HG03457 (cell line): ENCODE measurements around the gene FBXO47.
"Not testable (repeated sequence)": the region's sequence is repeated elsewhere in the genome, so short reads cannot be mapped to it uniquely, and the experiment has no call there.

Source experiments
- ATAC-seq: cut with Tn5 transposase; IDR thresholded peaks from one replicate; pipeline ENCODE4 v1.9.1; 2021; ENCODE audit warnings: moderate number of reproducible peaks; ENCODE audit not compliant: unreplicated experiment

FBXO47 gene

GRCh38 chr17:38980490-38981217, 13.5 kb upstream of the FBXO47 start:
- ATAC-seq: no peak

DNA sequence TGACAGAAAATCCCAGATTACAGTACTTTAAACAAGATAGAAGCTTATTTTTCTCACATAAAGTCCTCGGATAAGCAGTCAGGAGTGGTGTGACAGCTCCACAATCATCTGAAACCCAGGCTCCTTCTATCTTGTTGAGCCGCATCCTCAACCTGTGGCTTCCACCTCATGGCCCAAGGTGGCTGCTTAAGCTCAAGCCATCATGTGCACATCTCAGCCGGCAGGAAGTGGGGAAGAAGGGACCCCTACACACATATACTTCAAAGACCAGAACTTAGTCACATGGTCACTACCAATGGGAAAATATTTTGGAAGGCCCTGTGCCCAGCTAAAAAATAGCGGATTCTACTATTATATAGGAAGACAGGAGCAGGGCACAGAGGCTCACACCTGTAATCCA, 11.0 kb upstream of the FBXO47 start:
- ATAC-seq: no peak

DNA sequence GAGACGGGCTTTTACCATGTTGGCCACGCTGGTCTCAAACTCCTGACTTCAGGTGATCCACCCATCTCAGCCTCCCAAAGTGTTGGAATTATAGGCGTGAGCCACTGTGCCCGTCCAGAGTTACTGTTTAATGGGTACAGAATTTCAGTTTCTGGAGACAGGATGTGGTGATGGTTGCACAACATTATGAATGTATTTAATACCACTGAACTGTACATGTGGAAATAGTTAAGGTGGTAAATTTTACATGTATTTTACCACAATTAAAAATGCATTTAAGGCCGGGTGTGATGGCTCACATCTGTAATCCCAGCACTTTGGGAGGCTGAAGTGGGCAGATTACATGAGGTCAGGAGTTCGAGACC, 9.0 kb upstream of the FBXO47 start:
- ATAC-seq: not testable (repeated sequence)

GRCh38 chr17:38970804-38971203, 3.6 kb upstream of the FBXO47 start:
- no peak for ATAC-seq

- no peak for ATAC-seq
Measured at GRCh38 chr17:38970128-38970527, 2.9 kb upstream of the FBXO47 start.

- no peak for ATAC-seq
Measured at GRCh38 chr17:38969281-38969680, 2.1 kb upstream of the FBXO47 start.

GRCh38 chr17:38961413-38961812, 5.8 kb downstream of the FBXO47 start:
- ATAC-seq: no peak

DNA sequence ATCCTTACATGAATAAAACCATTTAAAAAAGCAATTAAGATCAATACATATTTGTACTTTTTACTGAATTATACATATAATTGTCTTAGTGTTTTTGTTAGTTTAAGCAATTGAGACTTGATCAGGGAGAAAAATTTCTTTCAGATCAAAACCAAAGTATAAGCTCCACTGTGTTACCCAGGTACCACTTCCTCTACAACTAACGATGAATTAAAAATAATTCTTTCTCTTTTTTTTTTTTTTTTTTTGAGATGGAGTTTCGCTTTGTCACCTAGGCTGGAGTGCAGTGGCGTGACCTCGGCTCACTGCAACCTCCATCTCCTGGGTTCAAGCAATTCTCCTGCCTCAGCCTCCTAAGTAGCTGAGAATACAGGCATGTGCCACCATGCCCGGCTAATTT, 6.8 kb downstream of the FBXO47 start:
- ATAC-seq: no peak

- ATAC-seq: no peak
Measured at GRCh38 chr17:38959508-38959907, 7.7 kb downstream of the FBXO47 start.

DNA sequence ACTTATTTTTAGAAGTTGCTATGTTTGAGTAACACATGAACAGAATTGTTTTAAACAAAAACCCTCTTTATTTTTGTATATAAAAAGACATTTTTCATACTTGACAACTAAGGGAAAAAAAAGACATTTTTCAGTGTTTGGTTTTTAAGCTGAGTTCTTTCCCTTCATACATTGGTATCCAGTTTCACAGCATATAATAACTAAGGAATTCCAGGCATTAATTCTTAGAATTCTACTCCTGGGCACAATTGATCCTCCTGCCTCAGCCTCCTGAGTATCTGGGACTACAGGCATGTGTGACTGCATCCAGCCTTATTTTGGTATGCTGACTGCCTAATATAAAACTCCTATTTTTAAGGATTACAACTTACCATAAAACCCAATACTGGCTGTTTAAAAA, 8.4 kb downstream of the FBXO47 start:
- ATAC-seq: no peak

- no peak for ATAC-seq
Measured at GRCh38 chr17:38958326-38958725, 8.9 kb downstream of the FBXO47 start.

DNA sequence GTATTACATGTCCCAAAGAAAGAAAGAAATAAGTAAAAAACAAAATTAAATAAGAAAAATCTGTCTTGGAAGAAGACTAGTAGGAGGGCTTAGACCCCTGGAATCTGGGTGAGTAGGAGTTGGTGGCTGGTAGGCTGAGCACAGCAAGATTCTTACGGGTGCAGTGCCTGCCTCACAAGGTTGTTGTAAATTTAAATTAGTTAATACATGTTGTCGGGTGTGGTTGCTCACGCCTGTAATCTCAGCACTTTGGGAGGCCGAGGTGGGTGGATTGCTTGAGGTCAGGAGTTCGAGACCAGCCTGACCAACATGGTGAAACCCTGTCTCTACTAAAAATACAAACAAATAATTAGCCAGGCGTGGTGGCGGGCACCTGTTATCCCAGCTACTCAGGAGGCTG, 13.4 kb downstream of the FBXO47 start:
- not testable (repeated sequence) for ATAC-seq

DNA sequence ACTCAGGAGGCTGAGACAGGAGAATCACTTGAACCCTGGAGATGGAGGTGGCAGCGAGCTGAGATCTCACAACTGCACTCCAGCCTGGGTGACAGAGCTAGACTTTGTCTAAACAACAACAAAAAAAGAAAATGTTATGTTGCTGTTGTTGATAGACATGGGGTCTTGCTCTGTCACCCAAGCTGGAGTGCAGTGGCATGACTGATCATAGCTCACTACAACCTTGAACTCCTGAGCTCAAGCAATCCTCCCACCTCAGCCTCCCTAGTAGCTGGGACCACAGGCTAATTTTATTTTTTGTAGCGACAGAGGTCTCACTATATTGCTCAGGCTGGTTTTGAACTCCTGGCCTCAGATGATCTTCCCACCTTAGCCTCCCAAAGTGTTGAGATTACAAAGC, 20.0 kb downstream of the FBXO47 start:
- ATAC-seq: no peak

GRCh38 chr17:38943607-38944006, 23.6 kb downstream of the FBXO47 start:
- ATAC-seq: no peak

GRCh38 chr17:38942696-38943334, 24.4 kb downstream of the FBXO47 start:
- no peak for ATAC-seq

DNA sequence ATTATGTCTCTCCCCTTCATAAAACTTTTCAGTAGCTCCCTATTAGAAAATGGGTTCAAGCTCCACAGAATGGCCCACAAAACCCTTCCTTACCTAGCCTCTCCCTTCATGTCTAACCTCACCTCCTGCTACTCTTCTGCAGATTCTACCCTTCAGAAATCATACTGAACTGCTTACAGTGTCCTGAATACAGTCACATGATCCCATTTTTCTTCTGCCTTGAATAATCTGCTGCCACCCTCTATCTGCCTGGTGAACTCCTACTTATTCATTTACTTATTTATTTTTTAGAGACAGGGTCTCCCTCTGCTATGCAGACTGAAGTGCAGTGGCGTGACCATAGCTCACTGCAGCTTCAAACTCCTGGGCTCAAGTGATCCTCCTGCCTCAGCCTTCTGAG, 26.8 kb downstream of the FBXO47 start:
- ATAC-seq: no peak

- ATAC-seq: no peak
Measured at GRCh38 chr17:38939987-38940386, 27.2 kb downstream of the FBXO47 start.

DNA sequence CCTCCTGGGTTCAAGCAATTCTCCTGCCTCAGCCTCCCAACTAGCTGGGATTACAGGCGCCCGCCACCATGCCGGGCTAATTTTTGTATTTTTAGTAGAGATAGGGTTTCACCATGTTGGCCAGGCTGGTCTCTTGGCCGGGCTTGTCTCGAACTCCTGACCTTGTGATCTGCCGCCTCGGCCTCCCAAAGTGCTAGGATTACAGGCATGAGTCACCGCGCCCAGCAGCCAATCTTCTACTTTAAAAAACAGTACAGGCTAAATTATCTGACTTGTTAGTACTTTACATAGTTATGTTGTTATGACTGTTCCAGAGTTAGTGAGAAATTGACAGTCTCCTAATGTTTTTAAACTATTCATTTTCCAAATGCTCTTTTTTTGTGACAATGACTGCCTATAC, 33.2 kb downstream of the FBXO47 start:
- ATAC-seq: not testable (repeated sequence)

- ATAC-seq: not testable (repeated sequence)
Measured at GRCh38 chr17:38930782-38931181, 36.4 kb downstream of the FBXO47 start.

GRCh38 chr17:38926293-38927070, 40.7 kb downstream of the FBXO47 start:
- no peak for ATAC-seq

DNA sequence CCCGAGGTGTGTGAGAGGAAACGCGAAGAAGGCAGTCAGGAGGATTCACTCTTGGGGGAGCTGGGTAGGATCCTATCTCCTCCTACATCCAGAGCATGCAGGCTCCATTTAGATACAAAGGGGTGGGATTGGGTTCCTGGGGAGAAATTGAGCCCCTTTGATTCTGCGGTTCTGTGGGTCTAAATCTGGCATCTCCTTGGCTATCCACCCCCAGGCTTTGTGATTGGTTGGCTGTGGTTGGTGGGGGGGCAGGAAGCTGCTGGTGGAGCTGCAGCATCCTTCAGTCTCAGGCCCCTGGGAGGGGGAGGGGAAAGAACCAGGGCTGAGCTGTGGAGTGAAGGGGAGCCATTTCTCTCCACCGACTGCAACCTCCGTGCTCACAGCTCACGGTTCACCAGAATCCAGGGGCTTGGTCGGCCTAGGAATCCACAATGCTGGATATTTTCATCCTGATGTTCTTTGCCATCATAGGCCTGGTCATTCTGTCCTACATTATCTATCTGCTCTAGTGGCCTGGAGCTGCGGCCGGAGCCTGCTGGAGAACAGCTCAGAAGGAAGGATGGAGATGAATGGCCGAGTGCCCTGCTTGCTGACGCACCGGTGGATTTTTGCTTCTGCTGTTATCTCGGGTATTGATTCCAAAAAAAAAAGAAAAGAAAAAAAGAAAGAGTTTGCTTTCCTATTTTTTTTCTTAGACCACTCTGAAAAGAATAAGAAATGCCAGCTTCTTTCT, 41.8 kb downstream of the FBXO47 start, which contains the start of gene LASP1NB:
Gene LASP1NB, plus strand, starts transcription at position 352 of the 733 bp plus-strand sequence.
- no peak for ATAC-seq
